OCI-LY7 (cell line): Measurements from ENCODE around the gene KRT6B. TPM values are rescaled to one million over a fixed set of nuclear protein-coding genes. Genes with fewer than 3 reads are reported as not detected.

Experiments
- BruUV-seq: library from RNA; stranded (reverse); fragments of 400-500 nt; replicated peaks from 2 replicates; lab custom pipeline; 2021; lab: Mats Ljungman, UMichigan
- CTCF ChIA-PET: fragments of 300-600 bp; sonication (Branson Sonifier 250); formaldehyde crosslinking; loops from one replicate; lab custom pipeline; 2022; ENCODE audit warnings: antibody characterized with exemption; ENCODE audit not compliant: unreplicated experiment; lab: Charles Lee
- POLR2A ChIA-PET: fragments of 300-600 bp; sonication (Branson Sonifier 250); formaldehyde crosslinking; loops from one replicate; lab custom pipeline; 2022; ENCODE audit warnings: antibody characterized with exemption; lab: Charles Lee
- DNase-seq: peaks from one replicate; pipeline ENCODE4 v3.0.0-alpha.2; 2015; ENCODE audit warnings: low spot score
- H2AFZ ChIP-seq: fragments of 200-600 bp; sonication (generic), shearing (Covaris generic); 2 replicates; pipeline ENCODE4 v1.6.1; 2014; ENCODE audit warnings: mild to moderate bottlenecking, antibody characterized with exemption, low read length, moderate library complexity
- H3K27ac ChIP-seq: fragments of 200-600 bp; sonication (generic); 2 replicates; pipeline ENCODE4 v1.5.1; 2014; ENCODE audit warnings: mixed run types, low read depth, mild to moderate bottlenecking, moderate library complexity, low read length, inconsistent platforms; ENCODE audit not compliant: poor library complexity, severe bottlenecking
- H3K36me3 ChIP-seq: fragments of 200-600 bp; sonication (generic); 2 replicates; pipeline ENCODE4 v1.6.1; 2014; ENCODE audit warnings: mild to moderate bottlenecking, antibody characterized with exemption, low read length, moderate library complexity, mixed read lengths; ENCODE audit not compliant: insufficient read depth
- H3K4me1 ChIP-seq: fragments of 200-600 bp; sonication (generic); 2 replicates; pipeline ENCODE4 v1.5.1; 2014; ENCODE audit warnings: mild to moderate bottlenecking, low read length; ENCODE audit not compliant: insufficient read depth, poor library complexity, severe bottlenecking
- H3K4me2 ChIP-seq: fragments of 200-600 bp; sonication (generic); 2 replicates; pipeline ENCODE4 v1.6.1; 2014; ENCODE audit warnings: mild to moderate bottlenecking, low read length
- H3K4me3 ChIP-seq: fragments of 200-600 bp; sonication (generic); 2 replicates; pipeline ENCODE4 v1.5.1; 2014; ENCODE audit warnings: mild to moderate bottlenecking, low read depth, low read length; ENCODE audit not compliant: poor library complexity, severe bottlenecking
- H3K79me2 ChIP-seq: fragments of 200-600 bp; sonication (generic); 2 replicates; pipeline ENCODE4 v1.6.1; 2016; ENCODE audit warnings: low read depth, mild to moderate bottlenecking, low read length, moderate library complexity, mixed read lengths; ENCODE audit not compliant: insufficient read depth
- H3K9me2 ChIP-seq: fragments of 200-600 bp; sonication (generic); 2 replicates; pipeline ENCODE4 v1.6.1; 2016; ENCODE audit warnings: mild to moderate bottlenecking, low read length, mixed read lengths; ENCODE audit not compliant: insufficient read depth
- H3K9me3 ChIP-seq: fragments of 200-600 bp; sonication (generic); 2 replicates; pipeline ENCODE4 v1.6.1; 2014; ENCODE audit warnings: mild to moderate bottlenecking, mixed run types, low read length, mixed read lengths
- H4K20me1 ChIP-seq: fragments of 200-600 bp; sonication (generic); 2 replicates; pipeline ENCODE4 v1.6.1; 2014; ENCODE audit warnings: mild to moderate bottlenecking, antibody characterized with exemption, low read length, moderate library complexity, mixed read lengths; ENCODE audit not compliant: insufficient read depth
- CTCF ChIP-seq: fragments of 200-600 bp; sonication (generic); conservative IDR thresholded peaks from 2 replicates; pipeline ENCODE4 v1.5.1; 2014; ENCODE audit warnings: mild to moderate bottlenecking, antibody characterized with exemption, low read length, moderate library complexity, mixed read lengths
- EZH2phosphoT487 ChIP-seq: fragments of 200-600 bp; sonication (generic); IDR thresholded peaks from 2 replicates; pipeline ENCODE4 v1.6.1; 2018; ENCODE audit warnings: low read depth, borderline replicate concordance, mild to moderate bottlenecking, mixed run types, antibody characterized with exemption, low read length, moderate library complexity, mixed read lengths
- intact Hi-C: fragments of 100-400 bp; cut with micrococcal nuclease; formaldehyde crosslinking; loops from one replicate; pipeline ENCODE4 v1.10.0; 2022; ENCODE audit not compliant: unreplicated experiment
- total RNA-seq, 2 experiments: library from RNA; depleted of rRNA in 1 of 2; stranded (reverse); fragments of >200 nt in 1 of 2; shearing (Covaris generic) in 1 of 2; gene quantifications; 2 replicates each; pipeline ENCODE4 v1.2.3, GENCODE V29; 2014 to 2022

KRT6B gene
- total RNA-seq, 2 experiments from 2014 or later = not detected

GRCh38 chr12:52403561-52403960, 48.4 kb downstream of the KRT6B start:
- Histone ChIP-seq H3K4me2 (no peak overlapping the region), H3K9me2 (no peaks in the 10 kb centered on the region), H3K79me2 (no peaks in the 10 kb centered on the region), H3K4me1 (no peaks in the 10 kb centered on the region), H3K36me3 (no peaks in the 10 kb centered on the region), H3K9me3 (no peaks in the 10 kb centered on the region), H3K4me3 (no peak overlapping the region), H3K27ac (no peak overlapping the region), H4K20me1 (no peaks in the 10 kb centered on the region), H2AFZ (no peak overlapping the region)
- no TSS peak for BruUV-seq
- TF ChIP-seq EZH2phosphoT487 (no peak), CTCF (no peak)
- ChIA-PET CTCF (interaction anchor here (0.6 kb wide), 1 partner anchor 532 kb away, joined by 3 read pairs; no protein-coding TSS in a partner anchor), POLR2A (no interaction called here)
- intact Hi-C loops = no loop called here
- no peak for DNase-seq

- intact Hi-C loops = no loop called here
- ChIA-PET CTCF (no interaction called here), POLR2A (no interaction called here)
- BruUV-seq = no TSS peak
- no peaks in the 10 kb centered on the region for H3K9me3 ChIP-seq
- H3K79me2 ChIP-seq = no peaks in the 10 kb centered on the region
- H3K36me3 ChIP-seq = no peaks in the 10 kb centered on the region
- TF ChIP-seq CTCF (no peak), EZH2phosphoT487 (no peak)
- H3K9me2 ChIP-seq = no peaks in the 10 kb centered on the region
- H2AFZ ChIP-seq = no peak overlapping the region
- no peak overlapping the region for H3K4me3 ChIP-seq
- H3K4me1 ChIP-seq = no peaks in the 10 kb centered on the region
- H3K4me2 ChIP-seq = no peak overlapping the region
- no peak overlapping the region for H3K27ac ChIP-seq
- no peak for DNase-seq
- no peaks in the 10 kb centered on the region for H4K20me1 ChIP-seq
Measured at GRCh38 chr12:52402873-52403540, 48.9 kb downstream of the KRT6B start.

GRCh38 chr12:52402377-52402776, 49.6 kb downstream of the KRT6B start:
- H3K9me2 ChIP-seq = no peaks in the 10 kb centered on the region
- DNase-seq = no peak
- H3K27ac ChIP-seq = no peak overlapping the region
- H3K79me2 ChIP-seq = no peaks in the 10 kb centered on the region
- ChIA-PET POLR2A (no interaction called here), CTCF (no interaction called here)
- no peak overlapping the region for H3K4me2 ChIP-seq
- intact Hi-C loops = no loop called here
- no peaks in the 10 kb centered on the region for H4K20me1 ChIP-seq
- no peak overlapping the region for H2AFZ ChIP-seq
- H3K36me3 ChIP-seq = no peaks in the 10 kb centered on the region
- no TSS peak for BruUV-seq
- H3K4me3 ChIP-seq = no peak overlapping the region
- TF ChIP-seq EZH2phosphoT487 (no peak), CTCF (no peak)
- no peaks in the 10 kb centered on the region for H3K9me3 ChIP-seq
- H3K4me1 ChIP-seq = no peaks in the 10 kb centered on the region
